ENCODE data around the gene TMEM14A. TPM values are rescaled to one million over a fixed set of nuclear protein-coding genes. Genes with fewer than 3 reads are reported as not detected.
"Not testable (repeated sequence)": the region's sequence is repeated elsewhere in the genome, so short reads cannot be mapped to it uniquely, and the experiment has no call there.

The TMEM14A gene
- total and polyA plus RNA-seq, 2 of the 8 experiments (the other 6 are each of a cell fraction or from before 2014, with no cell fraction given) = 11.1 to 11.2 TPM

- H3K79me1 ChIP-seq (ENCODE audit: low read depth, low read length); H2AFZ ChIP-seq (ENCODE audit: low read length); H3K23me2 ChIP-seq (ENCODE audit: low read depth, low read length); H2BK20ac ChIP-seq (ENCODE audit: low read length); H3K79me2 ChIP-seq (ENCODE audit: control insufficient read depth in 1 of 2, insufficient read depth in 2 of 2, low read length in 2 of 2); H2BK120ac ChIP-seq (replicated peaks; ENCODE audit: low read depth, low read length); H3K27ac ChIP-seq (ENCODE audit: low read depth, low read length); H4K8ac ChIP-seq (ENCODE audit: extremely low read depth, insufficient read depth, low read length); H2BK12ac ChIP-seq (ENCODE audit: low read depth, low read length); H3K56ac ChIP-seq (replicated peaks; ENCODE audit: insufficient read length, low read depth, low read length); H4K20me1 ChIP-seq (replicated peaks in 1 of 2; ENCODE audit: control insufficient read depth in 1 of 2, insufficient read depth in 2 of 2, low read length in 2 of 2); H3K4me2 ChIP-seq (ENCODE audit: insufficient read depth in 1 of 2, low read depth in 2 of 2, low read length in 2 of 2); H3K4me1 ChIP-seq (replicated peaks in 1 of 4; ENCODE audit: control insufficient read depth in 3 of 4, insufficient read depth in 4 of 4, low read length in 3 of 4); H3K18ac ChIP-seq (ENCODE audit: extremely low read depth, low read length); H4K5ac ChIP-seq (ENCODE audit: insufficient read length, low read depth, low read length); H3K9ac ChIP-seq (replicated peaks in 1 of 4; ENCODE audit: extremely low read depth in 1 of 4, low read depth in 3 of 4, low read length in 3 of 4); H4K91ac ChIP-seq (replicated peaks; ENCODE audit: insufficient read length, low read length); H2BK5ac ChIP-seq (ENCODE audit: low read depth, low read length); FAIRE-seq; H3K36me3 ChIP-seq (ENCODE audit: control insufficient read depth in 2 of 4, insufficient read depth in 4 of 4, low read length in 3 of 4); H3K9me3 ChIP-seq (ENCODE audit: insufficient read depth in 2 of 2, low read depth in 1 of 2, low read length in 1 of 2); H2BK15ac ChIP-seq (ENCODE audit: low read length); H3K27me3 ChIP-seq (replicated peaks in 1 of 4; ENCODE audit: control insufficient read depth in 3 of 4, extremely low read depth in 1 of 4, insufficient read depth in 3 of 4, low read length in 3 of 4); H2AK5ac ChIP-seq (ENCODE audit: low read depth, low read length); DNase-seq (ENCODE audit: low read depth in 1 of 2, low spot score in 2 of 2); H3K23ac ChIP-seq (ENCODE audit: insufficient read length); H3K4ac ChIP-seq (replicated peaks; ENCODE audit: insufficient read length, low read depth, low read length); H3K4me3 ChIP-seq (ENCODE audit: extremely low read depth in 1 of 4, insufficient read depth in 2 of 4, low read depth in 3 of 4, low read length in 4 of 4); H3K14ac ChIP-seq (ENCODE audit: insufficient read length); POLR2A ChIA-PET (ENCODE audit: partially characterized antibody): not testable (repeated sequence)
- 72% methylated on average over 7 of the region's 9 CpGs; no CpG with 5 or more reads in 1 of the 2 experiments for WGBS, 2 experiments (ENCODE audit: extremely low coverage in 1 of 2, insufficient coverage in 1 of 2, insufficient read length in 1 of 2, insufficient replicate concordance in 2 of 2, low coverage in 1 of 2, low lambda C conversion rate in 2 of 2, missing lambda C conversion rate in 1 of 2)
- CTCF ChIA-PET (ENCODE audit: partially characterized antibody) = interaction anchor here (0.6 to 3.1 kb wide), 4 partner anchors 8 to 95 kb away, joined by 3 to 12 read pairs (median 4); no protein-coding TSS in a partner anchor
Measured at GRCh38 chr6:52714761-52715160, 43.8 kb downstream of the TMEM14A start.
